Measurements from ENCODE around the gene TBC1D22B.

DNA sequence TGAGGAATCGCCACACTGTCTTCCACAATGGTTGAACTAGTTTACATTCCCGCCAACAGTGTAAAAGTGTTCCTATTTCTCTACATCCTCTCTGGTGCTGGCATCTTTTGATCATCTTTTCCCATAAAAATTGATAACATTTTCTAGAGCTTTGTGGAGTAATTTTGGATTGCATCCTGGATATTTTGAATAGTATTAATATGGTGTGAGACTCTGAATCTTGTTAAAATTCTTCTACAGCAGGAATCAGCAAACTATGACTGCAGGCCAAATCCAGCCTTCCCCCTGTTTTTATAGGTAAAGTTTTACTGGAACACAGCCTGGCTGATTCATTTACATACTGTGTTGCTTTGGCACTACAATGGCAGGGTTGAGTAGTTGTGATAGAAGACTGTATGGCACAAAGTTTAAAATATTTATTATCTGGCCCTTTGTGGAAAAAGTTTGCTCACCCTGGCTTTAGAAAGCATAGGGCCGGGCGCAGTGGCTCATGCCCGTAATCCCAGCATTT lies 81.2 kb downstream of the TBC1D22B start:
- TF ChIP-seq JUN (IDR thresholded peaks at IDR 0.05) (no peak), POLR2A (IDR thresholded peaks at IDR 0.05; ENCODE audit: low read length) (no peak), SMC3 (IDR thresholded peaks at IDR 0.05) (no peak), CBX8 (IDR thresholded peaks at IDR 0.05) (no peak), NFE2L2 (conservative IDR thresholded peaks at IDR 0.05; ENCODE audit: low read length) (no peak), TP53 (CRISPR knock-in tag; IDR thresholded peaks at IDR 0.05) (no peak), RCOR1 (IDR thresholded peaks at IDR 0.05; ENCODE audit: low read depth, low read length) (no peak), EP300 (IDR thresholded peaks at IDR 0.05) (no peak)
- TF ChIP-seq, protein P1, sequence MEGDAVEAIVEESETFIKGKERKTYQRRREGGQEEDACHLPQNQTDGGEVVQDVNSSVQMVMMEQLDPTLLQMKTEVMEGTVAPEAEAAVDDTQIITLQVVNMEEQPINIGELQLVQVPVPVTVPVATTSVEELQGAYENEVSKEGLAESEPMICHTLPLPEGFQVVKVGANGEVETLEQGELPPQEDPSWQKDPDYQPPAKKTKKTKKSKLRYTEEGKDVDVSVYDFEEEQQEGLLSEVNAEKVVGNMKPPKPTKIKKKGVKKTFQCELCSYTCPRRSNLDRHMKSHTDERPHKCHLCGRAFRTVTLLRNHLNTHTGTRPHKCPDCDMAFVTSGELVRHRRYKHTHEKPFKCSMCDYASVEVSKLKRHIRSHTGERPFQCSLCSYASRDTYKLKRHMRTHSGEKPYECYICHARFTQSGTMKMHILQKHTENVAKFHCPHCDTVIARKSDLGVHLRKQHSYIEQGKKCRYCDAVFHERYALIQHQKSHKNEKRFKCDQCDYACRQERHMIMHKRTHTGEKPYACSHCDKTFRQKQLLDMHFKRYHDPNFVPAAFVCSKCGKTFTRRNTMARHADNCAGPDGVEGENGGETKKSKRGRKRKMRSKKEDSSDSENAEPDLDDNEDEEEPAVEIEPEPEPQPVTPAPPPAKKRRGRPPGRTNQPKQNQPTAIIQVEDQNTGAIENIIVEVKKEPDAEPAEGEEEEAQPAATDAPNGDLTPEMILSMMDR (IDR thresholded peaks at IDR 0.05) = no peak
- TF ChIP-seq, protein P2, sequence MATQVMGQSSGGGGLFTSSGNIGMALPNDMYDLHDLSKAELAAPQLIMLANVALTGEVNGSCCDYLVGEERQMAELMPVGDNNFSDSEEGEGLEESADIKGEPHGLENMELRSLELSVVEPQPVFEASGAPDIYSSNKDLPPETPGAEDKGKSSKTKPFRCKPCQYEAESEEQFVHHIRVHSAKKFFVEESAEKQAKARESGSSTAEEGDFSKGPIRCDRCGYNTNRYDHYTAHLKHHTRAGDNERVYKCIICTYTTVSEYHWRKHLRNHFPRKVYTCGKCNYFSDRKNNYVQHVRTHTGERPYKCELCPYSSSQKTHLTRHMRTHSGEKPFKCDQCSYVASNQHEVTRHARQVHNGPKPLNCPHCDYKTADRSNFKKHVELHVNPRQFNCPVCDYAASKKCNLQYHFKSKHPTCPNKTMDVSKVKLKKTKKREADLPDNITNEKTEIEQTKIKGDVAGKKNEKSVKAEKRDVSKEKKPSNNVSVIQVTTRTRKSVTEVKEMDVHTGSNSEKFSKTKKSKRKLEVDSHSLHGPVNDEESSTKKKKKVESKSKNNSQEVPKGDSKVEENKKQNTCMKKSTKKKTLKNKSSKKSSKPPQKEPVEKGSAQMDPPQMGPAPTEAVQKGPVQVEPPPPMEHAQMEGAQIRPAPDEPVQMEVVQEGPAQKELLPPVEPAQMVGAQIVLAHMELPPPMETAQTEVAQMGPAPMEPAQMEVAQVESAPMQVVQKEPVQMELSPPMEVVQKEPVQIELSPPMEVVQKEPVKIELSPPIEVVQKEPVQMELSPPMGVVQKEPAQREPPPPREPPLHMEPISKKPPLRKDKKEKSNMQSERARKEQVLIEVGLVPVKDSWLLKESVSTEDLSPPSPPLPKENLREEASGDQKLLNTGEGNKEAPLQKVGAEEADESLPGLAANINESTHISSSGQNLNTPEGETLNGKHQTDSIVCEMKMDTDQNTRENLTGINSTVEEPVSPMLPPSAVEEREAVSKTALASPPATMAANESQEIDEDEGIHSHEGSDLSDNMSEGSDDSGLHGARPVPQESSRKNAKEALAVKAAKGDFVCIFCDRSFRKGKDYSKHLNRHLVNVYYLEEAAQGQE (IDR thresholded peaks at IDR 0.05) = no peak
